Keratinocyte (primary cell): ENCODE measurements around the gene IGSF9. TPM values are rescaled to one million over a fixed set of nuclear protein-coding genes. Genes with fewer than 3 reads are reported as not detected.
A peak's percentile ranks its signal among the peaks of the same experiment; 100 is the strongest.

ENCODE experiments used
- DNase-seq: peaks from one replicate; pipeline ENCODE4 v3.0.0-alpha.2; 2011; ENCODE audit warnings: low read depth, missing footprints, low spot score
- FAIRE-seq: peaks from 2 replicates; lab custom pipeline; 2011; peaks lifted over from hg19 to GRCh38; lab: Jason Lieb, UNC
- H2AFZ ChIP-seq: 2 replicates; pipeline ENCODE4 v1.6.0; 2012; ENCODE audit warnings: low read length, control low read depth, inconsistent platforms; ENCODE audit not compliant: control insufficient read depth
- H3K27ac ChIP-seq: 2 replicates; pipeline ENCODE4 v1.5.1; 2011; ENCODE audit warnings: low read length; ENCODE audit not compliant: control insufficient read depth, insufficient read depth
- H3K27me3 ChIP-seq: 3 replicates; pipeline ENCODE4 v1.6.0; 2011; ENCODE audit warnings: low read length; ENCODE audit not compliant: control insufficient read depth, insufficient read depth; ENCODE audit errors: extremely low read depth
- H3K36me3 ChIP-seq, 2 experiments: 2 replicates in 1 of 2; 3 replicates in 1 of 2; pipeline ENCODE4 v1.5.1; 2011; ENCODE audit warnings: low read length in 2 of 2, mild to moderate bottlenecking in 1 of 2; ENCODE audit not compliant: control insufficient read depth in 2 of 2, insufficient read depth in 2 of 2; ENCODE audit errors: extremely low read depth in 1 of 2
- H3K4me1 ChIP-seq: 3 replicates; pipeline ENCODE4 v1.5.1; 2011; ENCODE audit warnings: low read length; ENCODE audit not compliant: control insufficient read depth, insufficient read depth; ENCODE audit errors: extremely low read depth
- H3K4me2 ChIP-seq: 3 replicates; pipeline ENCODE4 v1.6.0; 2011; ENCODE audit warnings: low read depth, low read length; ENCODE audit not compliant: control insufficient read depth, insufficient read depth; ENCODE audit errors: extremely low read depth
- H3K4me3 ChIP-seq, 3 experiments: fragments of 200-600 bp in 1 of 3; sonication (generic) in 1 of 3; 2 replicates in 2 of 3; 3 replicates in 1 of 3; pipeline ENCODE4 v1.5.1; 2011 to 2016; ENCODE audit warnings: low read length in 3 of 3, mild to moderate bottlenecking in 3 of 3, control low read depth in 2 of 3, inconsistent platforms in 1 of 3, low read depth in 1 of 3, mixed read lengths in 1 of 3, mixed run types in 1 of 3, moderate library complexity in 1 of 3; ENCODE audit not compliant: control insufficient read depth in 2 of 3, insufficient read depth in 2 of 3; ENCODE audit errors: extremely low read depth in 1 of 3
- H3K79me2 ChIP-seq: 2 replicates; pipeline ENCODE4 v1.6.0; 2012; ENCODE audit warnings: low read length; ENCODE audit not compliant: control insufficient read depth, insufficient read depth
- H3K9ac ChIP-seq: 3 replicates; pipeline ENCODE4 v1.6.0; 2011; ENCODE audit warnings: low read length; ENCODE audit not compliant: control insufficient read depth, insufficient read depth; ENCODE audit errors: extremely low read depth
- H3K9me1 ChIP-seq: 3 replicates; pipeline ENCODE4 v1.6.0; 2011; ENCODE audit warnings: low read length; ENCODE audit not compliant: control insufficient read depth, insufficient read depth; ENCODE audit errors: extremely low read depth
- H3K9me3 ChIP-seq: 2 replicates; pipeline ENCODE4 v1.5.1; 2012; ENCODE audit warnings: low read depth, low read length; ENCODE audit not compliant: control insufficient read depth
- H4K20me1 ChIP-seq: 3 replicates; pipeline ENCODE4 v1.6.0; 2011; ENCODE audit warnings: low read length; ENCODE audit not compliant: control insufficient read depth, insufficient read depth; ENCODE audit errors: extremely low read depth
- CTCF ChIP-seq, 3 experiments: IDR thresholded peaks in 1 of 3; conservative IDR thresholded peaks in 1 of 3; optimal IDR thresholded peaks in 1 of 3; 2 replicates in 2 of 3; 3 replicates in 1 of 3; pipeline versions ENCODE3 to v1.5.1; 2011; ENCODE audit warnings: low read length in 3 of 3, mild to moderate bottlenecking in 3 of 3, moderate library complexity in 2 of 3, control low read depth in 1 of 3, inconsistent platforms in 1 of 3; ENCODE audit not compliant: insufficient read depth in 2 of 3; ENCODE audit errors: extremely low read depth in 1 of 3
- EZH2 ChIP-seq: IDR thresholded peaks from one replicate; pipeline ENCODE4 v1.6.1; 2012; ENCODE audit warnings: inconsistent platforms, mild to moderate bottlenecking, low read length, moderate library complexity
- dilution Hi-C: fragments of 300-500 bp; cut with MboI; formaldehyde crosslinking; loops from one replicate; pipeline ENCODE4 v1.7.0; 2020; ENCODE audit warnings: low sequenced_read_pairs; ENCODE audit not compliant: extremely low pct_ligation_motif_present
- polyA plus RNA-seq, 5 experiments: library from polyadenylated mRNA; depleted of rRNA in 3 of 5; stranded (reverse) in 3 of 5; stranded (forward) in 1 of 5; unstranded in 1 of 5; fragments of >200 nt; gene quantifications; 1 replicate in 1 of 5; 2 replicates in 3 of 5; 3 replicates in 1 of 5; pipeline versions ENCODE4 v1.2.1 to v1.2.3, GENCODE V29; 2011 to 2012; ENCODE audit warnings: missing spikeins in 2 of 5, low read depth in 1 of 5, low replicate concordance in 1 of 5

IGSF9 gene
- polyA plus RNA-seq, 1 donor (not counting 4 experiments of a cell fraction or from before 2014, with no cell fraction given): 4.2 TPM

- H3K79me2 ChIP-seq: peaks cover 58% of the 10 kb centered on the region
- peaks cover 33 to 38% of the 10 kb centered on the region in 2 experiments for H3K36me3 ChIP-seq
- no peak for FAIRE-seq
- H3K9me1 ChIP-seq: peaks cover 11% of the 10 kb centered on the region
- dilution Hi-C loops: no loop called here
- H3K27ac ChIP-seq: peak overlapping the region; percentile 98
- no peak for DNase-seq
- H3K4me2 ChIP-seq: no peak overlapping the region
- TF ChIP-seq CTCF (optimal IDR thresholded peaks at IDR 0.05 in 1 of 3, IDR thresholded peaks at IDR 0.05 in 1 of 3, conservative IDR thresholded peaks at IDR 0.05 in 1 of 3; ENCODE audit: extremely low read depth in 1 of 3, insufficient read depth in 2 of 3, low read length in 3 of 3): no peak
- no peak for TF ChIP-seq EZH2
- H3K9ac ChIP-seq: no peak overlapping the region
- no peaks in the 10 kb centered on the region for H3K27me3 ChIP-seq
- H3K4me3 ChIP-seq: no peak overlapping the region
- H2AFZ ChIP-seq: no peak overlapping the region
- peaks cover 28% of the 10 kb centered on the region for H4K20me1 ChIP-seq
- H3K4me1 ChIP-seq: peaks cover 72% of the 10 kb centered on the region
- H3K9me3 ChIP-seq: no peaks in the 10 kb centered on the region
Observed at GRCh38 chr1:159920651-159921050, 24.8 kb downstream of the IGSF9 start.

GRCh38 chr1:159920202-159920601, 25.2 kb downstream of the IGSF9 start:
- Histone ChIP-seq H3K27me3 (no peaks in the 10 kb centered on the region), H3K36me3 (peaks cover 35 to 38% of the 10 kb centered on the region in 2 experiments), H3K9ac (no peak overlapping the region), H3K9me1 (peaks cover 11% of the 10 kb centered on the region), H3K9me3 (no peaks in the 10 kb centered on the region), H3K4me2 (no peak overlapping the region), H3K27ac (no peak overlapping the region), H4K20me1 (peaks cover 28% of the 10 kb centered on the region), H3K79me2 (peaks cover 58% of the 10 kb centered on the region), H2AFZ (no peak overlapping the region), H3K4me1 (peaks cover 72% of the 10 kb centered on the region), H3K4me3 (no peak overlapping the region)
- dilution Hi-C loops: no loop called here
- FAIRE-seq (no peak), DNase-seq (no peak)
- TF ChIP-seq CTCF (optimal IDR thresholded peaks at IDR 0.05 in 1 of 3, IDR thresholded peaks at IDR 0.05 in 1 of 3, conservative IDR thresholded peaks at IDR 0.05 in 1 of 3; ENCODE audit: extremely low read depth in 1 of 3, insufficient read depth in 2 of 3, low read length in 3 of 3): no peak
- TF ChIP-seq EZH2: no peak
